CD4-positive, alpha-beta T cell treated with Interleukin-4 for 1 hour (primary cell): ENCODE measurements around the gene IDH3B.

Experiments
- DNase-seq, 2 donors: peaks; one replicate each; pipeline ENCODE4 v3.0.0-alpha.2; 2020 to 2022

Gene IDH3B

GRCh38 chr20:2655331-2656116 lies 8.5 kb downstream of the IDH3B start:
- DNase-seq, result no peak

- no peak for DNase-seq
Observed at GRCh38 chr20:2654831-2655230, 9.2 kb downstream of the IDH3B start.

DNA sequence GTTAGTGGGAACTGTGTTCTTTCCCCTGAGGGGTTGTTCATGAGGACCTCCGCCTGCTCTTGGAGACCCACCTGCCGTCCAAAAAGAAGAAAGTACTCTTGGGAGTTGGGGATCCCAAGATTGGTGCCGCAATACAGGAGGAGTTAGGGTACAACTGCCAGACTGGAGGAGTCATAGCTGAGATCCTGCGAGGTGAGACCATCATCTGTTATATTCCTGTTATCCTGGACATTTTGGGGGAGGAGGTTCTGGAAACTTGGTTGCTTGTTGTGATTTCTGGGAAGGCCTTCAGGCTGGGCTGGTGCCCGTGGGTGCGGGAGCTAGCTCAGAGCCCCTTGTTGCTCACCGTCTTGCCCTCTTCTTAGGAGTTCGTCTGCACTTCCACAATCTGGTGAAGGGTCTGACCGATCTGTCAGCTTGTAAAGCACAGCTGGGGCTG lies 9.6 kb downstream of the IDH3B start:
- DNase-seq, result no peak

DNA sequence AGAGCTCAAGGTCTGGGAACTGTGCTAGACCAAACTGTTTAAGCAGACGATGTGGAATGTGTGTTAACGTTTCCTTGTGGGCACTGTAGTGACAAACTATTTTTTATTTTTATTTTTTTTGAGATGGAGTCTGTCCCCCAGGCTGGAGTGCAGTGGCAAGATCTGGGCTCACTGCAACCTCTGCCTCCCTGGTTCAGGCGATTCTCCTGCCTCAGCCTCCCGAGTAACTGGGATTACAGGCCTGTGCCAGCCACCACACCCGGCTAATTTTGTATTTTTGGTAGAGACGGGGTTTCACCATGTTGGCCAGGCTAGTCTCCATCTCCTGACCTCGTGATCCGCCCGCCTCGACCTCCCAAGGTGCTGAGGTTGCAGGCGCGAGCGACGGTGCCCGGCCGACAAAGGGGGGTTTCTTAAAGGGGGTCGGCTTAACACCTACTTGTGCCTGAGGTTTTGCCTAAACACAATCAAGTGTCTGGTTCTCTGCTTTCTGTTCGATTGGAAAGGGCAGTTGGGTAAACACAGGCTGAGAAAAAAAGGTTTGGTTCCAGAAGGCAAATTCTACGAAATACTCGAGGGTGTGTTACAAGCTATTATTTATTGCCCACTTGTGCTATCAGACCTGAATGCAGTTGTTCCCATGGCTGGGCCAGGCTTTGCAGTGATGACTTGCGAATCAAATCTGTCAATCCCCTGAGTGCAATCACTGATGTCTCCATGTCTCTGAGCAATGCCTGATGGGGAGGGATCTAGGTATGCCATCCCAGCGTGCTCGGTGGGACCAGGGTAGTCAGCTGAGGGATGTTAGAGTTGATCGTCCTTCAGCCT lies 10.2 kb downstream of the IDH3B start:
- no peak for DNase-seq

GRCh38 chr20:2652724-2653555 lies 11.1 kb downstream of the IDH3B start:
- no peak for DNase-seq

DNA sequence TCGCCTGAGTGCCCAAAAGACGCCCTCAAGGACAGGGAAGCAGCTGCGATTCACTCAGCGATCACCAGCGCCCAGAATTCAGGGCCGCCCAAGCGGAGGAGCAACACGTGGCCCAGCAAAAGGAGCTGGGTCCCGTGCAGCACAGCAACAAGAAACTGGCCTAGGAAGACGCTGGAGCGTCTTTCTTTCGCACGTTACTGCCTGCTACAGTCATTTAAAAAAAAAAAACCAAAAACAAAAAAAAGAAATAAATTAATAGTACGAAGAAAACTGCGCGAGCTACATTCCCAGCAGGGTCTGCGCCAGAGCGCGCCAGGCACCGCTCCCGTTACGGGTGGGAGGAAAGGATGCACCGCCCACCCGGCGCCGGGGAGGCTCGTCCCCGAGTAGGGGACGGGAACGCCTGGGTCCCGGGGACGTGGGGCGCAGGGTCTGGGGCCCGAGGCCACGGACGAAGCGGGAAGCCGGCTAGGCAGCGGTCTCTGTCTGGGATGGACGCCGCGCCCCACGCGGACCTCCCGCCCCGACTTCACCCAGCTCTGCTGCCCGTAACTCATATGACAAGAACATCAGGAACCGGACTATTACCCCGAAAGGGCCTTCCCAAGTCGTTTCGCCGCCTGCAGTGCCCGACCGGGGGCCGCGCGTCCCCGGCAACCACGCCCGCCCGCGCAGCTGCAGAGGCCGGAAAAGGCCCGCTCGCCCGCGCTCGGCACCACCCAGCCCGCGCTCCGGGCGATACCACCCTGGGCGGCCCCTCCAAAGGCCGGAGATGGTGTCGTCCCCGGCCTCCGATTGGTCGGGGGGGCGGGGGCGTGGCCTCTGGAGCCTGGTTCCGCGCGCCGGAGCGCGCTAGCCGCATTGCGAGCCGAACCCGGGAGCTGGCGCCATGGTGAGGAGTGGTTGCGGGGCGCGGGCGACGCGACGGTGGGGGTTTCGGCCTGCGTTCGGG lies 12.0 kb downstream of the IDH3B start, which contains the start of gene NOP56:
TSS of gene NOP56 (plus strand) at position 861 of the 952 bp plus-strand sequence. CDS start at position 890, 29 bp downstream.
- peak; percentile 91 to 95 for DNase-seq

- no peak for DNase-seq
Observed at GRCh38 chr20:2643708-2644107, 20.3 kb downstream of the IDH3B start.

DNA sequence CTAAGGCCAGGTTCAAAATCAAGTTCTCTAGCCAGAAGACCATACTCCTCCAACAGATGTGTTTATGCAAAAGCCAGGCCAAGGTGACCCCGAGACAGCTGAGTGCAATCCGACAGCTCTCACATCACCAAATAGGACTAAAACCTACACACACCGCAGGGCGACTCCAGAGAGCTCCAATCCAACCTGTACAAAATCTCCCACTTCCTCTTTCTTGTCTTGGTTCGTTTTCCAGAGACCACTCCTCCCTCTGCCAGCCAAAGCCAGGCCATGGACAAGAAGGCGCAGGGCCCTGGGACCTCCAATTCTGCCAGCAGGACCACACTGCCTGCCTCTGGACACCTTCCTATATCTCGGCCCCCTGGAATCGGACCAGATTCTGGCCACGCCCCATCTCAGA lies 23.1 kb downstream of the IDH3B start:
- DNase-seq, result no peak

- DNase-seq, result no peak
Observed at GRCh38 chr20:2640260-2640659, 23.8 kb downstream of the IDH3B start.

DNA sequence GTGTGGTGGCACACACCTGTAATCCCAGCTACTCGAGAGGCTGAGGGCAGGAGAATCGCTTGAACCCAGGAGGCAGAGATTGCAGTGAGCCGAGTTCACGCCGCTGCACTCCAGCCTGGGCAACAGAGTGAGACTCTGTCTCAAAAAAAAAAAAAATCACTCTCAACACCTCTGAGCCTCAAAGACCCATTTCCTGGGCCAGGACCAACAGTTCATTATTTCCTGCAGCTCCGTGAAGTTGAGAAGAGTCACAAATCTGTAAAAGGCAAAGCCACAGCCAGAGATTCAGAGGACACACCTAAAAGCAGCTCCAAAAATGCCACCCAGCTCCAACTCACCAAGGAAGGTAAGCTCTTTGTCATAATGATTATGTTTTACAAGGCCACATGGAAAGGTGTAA lies 26.8 kb downstream of the IDH3B start:
- peak in 1 of 2 donors; percentile 17 for DNase-seq

- DNase-seq, result no peak
Observed at GRCh38 chr20:2633381-2633780, 30.6 kb downstream of the IDH3B start.

GRCh38 chr20:2631228-2631627 lies 32.8 kb downstream of the IDH3B start:
- DNase-seq, result no peak

GRCh38 chr20:2626853-2627541 lies 37.0 kb downstream of the IDH3B start:
- DNase-seq, result no peak

DNA sequence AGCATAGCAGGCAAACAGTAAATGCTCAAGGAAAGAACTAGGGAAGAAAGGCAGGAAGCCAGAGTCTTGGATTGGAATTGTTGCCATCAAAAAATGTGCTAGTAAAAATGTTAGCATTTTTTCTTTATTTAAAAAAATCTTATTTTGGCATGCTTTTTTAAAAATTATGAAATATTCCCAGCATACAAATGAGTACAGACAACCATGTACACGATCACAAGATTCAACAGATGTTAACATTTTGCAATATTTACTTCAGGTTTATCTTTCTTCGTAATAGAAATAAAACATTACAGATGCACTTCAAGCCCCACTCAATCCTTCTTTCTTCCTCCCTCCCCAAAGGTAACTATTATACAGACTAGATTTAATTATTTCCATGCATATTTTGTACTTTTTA lies 39.0 kb downstream of the IDH3B start:
- DNase-seq, result no peak

- no peak for DNase-seq
Observed at GRCh38 chr20:2624190-2624589, 39.8 kb downstream of the IDH3B start.

GRCh38 chr20:2619961-2620595 lies 43.9 kb downstream of the IDH3B start:
- DNase-seq, result no peak

DNA sequence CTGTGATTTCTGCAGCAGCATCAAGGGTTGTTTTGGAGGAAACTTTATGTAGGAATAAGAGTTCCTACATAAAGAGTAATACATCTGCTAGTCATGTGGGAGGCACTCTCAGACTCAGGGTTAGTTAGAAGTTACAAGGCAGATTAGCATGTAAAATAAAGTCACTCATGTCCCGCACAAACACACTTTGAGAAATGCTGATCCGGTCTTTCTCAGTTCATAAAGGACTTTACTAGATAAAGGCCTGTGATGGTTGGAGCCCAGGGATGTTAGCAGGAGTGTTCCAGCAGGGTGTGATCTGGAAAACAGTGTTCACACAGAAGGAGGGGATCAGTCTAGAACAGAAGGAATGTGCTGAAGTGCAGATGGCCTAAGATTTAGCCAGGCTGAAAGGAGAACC lies 44.7 kb downstream of the IDH3B start:
- no peak for DNase-seq

- DNase-seq, result no peak
Observed at GRCh38 chr20:2618815-2619214, 45.2 kb downstream of the IDH3B start.

DNA sequence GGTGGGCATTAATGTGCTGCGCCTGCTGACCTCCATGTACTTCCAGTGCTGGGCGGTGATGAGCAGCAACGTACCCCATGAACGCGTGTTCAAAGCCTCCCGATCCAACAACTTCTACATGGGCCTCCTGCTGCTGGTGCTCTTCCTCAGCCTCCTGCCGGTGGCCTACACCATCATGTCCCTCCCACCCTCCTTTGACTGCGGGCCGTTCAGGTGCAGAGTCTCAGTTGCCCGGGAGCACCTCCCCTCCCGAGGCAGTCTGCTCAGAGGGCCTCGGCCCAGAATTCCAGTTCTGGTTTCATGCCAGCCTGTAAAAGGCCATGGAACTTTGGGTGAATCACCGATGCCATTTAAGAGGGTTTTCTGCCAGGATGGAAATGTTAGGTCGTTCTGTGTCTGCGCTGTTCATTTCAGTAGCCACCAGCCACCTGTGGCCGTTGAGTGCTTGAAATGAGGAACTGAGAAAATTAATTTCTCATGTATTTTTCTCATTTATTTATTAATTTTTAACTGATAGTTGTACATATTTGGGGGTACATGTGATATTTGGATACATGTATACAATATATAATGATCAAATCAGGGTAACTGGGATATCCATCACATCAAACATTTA lies 46.8 kb downstream of the IDH3B start:
- DNase-seq, result no peak

DNA sequence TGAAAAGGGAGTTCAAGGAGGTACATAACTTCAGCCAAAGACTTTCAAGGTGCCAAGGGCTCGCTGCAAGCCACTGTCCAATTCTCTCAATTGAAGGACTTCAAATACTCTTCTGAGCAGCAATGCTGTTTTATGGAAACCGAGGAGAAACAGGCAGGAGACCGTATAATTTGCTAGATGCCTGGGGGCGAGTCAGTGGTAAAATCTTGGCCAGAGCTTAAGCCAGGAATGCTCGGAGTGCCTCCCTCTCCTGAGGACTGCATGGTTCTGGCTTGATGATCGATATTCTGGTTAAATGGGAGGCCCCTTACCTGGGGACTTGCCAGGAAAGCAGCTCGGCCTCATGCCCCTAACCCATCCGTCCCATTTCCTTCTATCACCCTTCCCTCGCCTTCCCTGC lies 47.4 kb downstream of the IDH3B start:
- DNase-seq, result no peak
